HepG2 (cell line): ENCODE measurements around the gene NUTF2. TPM values are rescaled to one million over a fixed set of nuclear protein-coding genes. Genes with fewer than 3 reads are reported as not detected.

Experiments used
- ATAC-seq: fragments of 200-7000 bp; cut with Tn5 transposase; 3 replicates; pipeline ENCODE4 v1.9.1; 2020; ENCODE audit warnings: mild to moderate bottlenecking, moderate library complexity
- BruUV-seq: library from RNA; stranded (reverse); fragments of 400-500 nt; replicated peaks from 2 replicates; lab custom pipeline; 2021; lab: Mats Ljungman, UMichigan
- CTCF ChIA-PET: fragments of 300-600 bp; formaldehyde crosslinking; extraction: SDS; loops from one replicate; lab custom pipeline; 2021; ENCODE audit warnings: low total read pairs, inconsistent platforms, low intra/inter-chr PET ratio; lab: Yijun Ruan, JAX
- POLR2A ChIA-PET: fragments of 350-600 bp; sonication (Branson Sonifier 250); formaldehyde crosslinking; loops from one replicate; lab custom pipeline; 2020; ENCODE audit warnings: antibody characterized with exemption, inconsistent platforms; lab: Yijun Ruan, JAX
- DNase-seq: peaks from one replicate; pipeline ENCODE4 v3.0.0-alpha.2; 2015; ENCODE audit warnings: low spot score
- FAIRE-seq: peaks from 3 replicates; lab custom pipeline; 2011; peaks lifted over from hg19 to GRCh38; lab: Jason Lieb, UNC
- H2AFZ ChIP-seq: one replicate; pipeline ENCODE4 v1.6.1; 2011; ENCODE audit warnings: low read length, inconsistent platforms
- H3K27ac ChIP-seq: fragments of 300-600 bp; 3 replicates; pipeline ENCODE4 v1.8.0; 2011; ENCODE audit warnings: mixed run types, mild to moderate bottlenecking, mixed read lengths, low read length, inconsistent platforms; ENCODE audit not compliant: insufficient read depth; ENCODE audit errors: extremely low read length
- H3K27me3 ChIP-seq, 2 experiments: fragments of 200-600 bp in 1 of 2; 2 replicates in 1 of 2; 3 replicates in 1 of 2; pipeline versions ENCODE4 v1.6.0 to v1.8.0; 2011; ENCODE audit warnings: low read length in 2 of 2, mild to moderate bottlenecking in 2 of 2, moderate library complexity in 2 of 2, inconsistent platforms in 1 of 2; ENCODE audit not compliant: insufficient read depth in 2 of 2, control insufficient read depth in 1 of 2
- H3K36me3 ChIP-seq, 2 experiments: fragments of 200-600 bp in 1 of 2; replicated peaks in 1 of 2; 2 replicates in 1 of 2; 3 replicates in 1 of 2; pipeline versions ENCODE4 v1.5.1 to v1.8.0; 2011; ENCODE audit warnings: low read length in 2 of 2, inconsistent platforms in 1 of 2; ENCODE audit not compliant: insufficient read depth in 2 of 2, control insufficient read depth in 1 of 2
- H3K4me1 ChIP-seq: 2 replicates; pipeline ENCODE4 v1.5.1; 2012; ENCODE audit warnings: low read length, inconsistent platforms; ENCODE audit not compliant: insufficient read depth
- H3K4me2 ChIP-seq: 2 replicates; pipeline ENCODE4 v1.6.0; 2011; ENCODE audit warnings: low read depth, low read length, inconsistent platforms
- H3K4me3 ChIP-seq, 3 experiments: fragments of 200-600 bp in 1 of 3; sonication (generic), shearing (Covaris generic) in 1 of 3; replicated peaks in 1 of 3; 2 replicates each; pipeline ENCODE4 v1.5.1; 2011 to 2016; ENCODE audit warnings: low read length in 3 of 3, inconsistent platforms in 2 of 3, low read depth in 2 of 3, mild to moderate bottlenecking in 2 of 3, control low read depth in 1 of 3, mixed read lengths in 1 of 3; ENCODE audit not compliant: insufficient read depth in 1 of 3
- H3K79me2 ChIP-seq: one replicate; pipeline ENCODE4 v1.6.1; 2011; ENCODE audit warnings: low read length, inconsistent platforms; ENCODE audit not compliant: insufficient read depth
- H3K9ac ChIP-seq: 2 replicates; pipeline ENCODE4 v1.6.0; 2011; ENCODE audit warnings: mild to moderate bottlenecking, low read depth, low read length, inconsistent platforms; ENCODE audit not compliant: insufficient read depth
- H3K9me3 ChIP-seq: 2 replicates; pipeline ENCODE4 v1.5.1; 2012; ENCODE audit warnings: mild to moderate bottlenecking, low read length
- H4K20me1 ChIP-seq: 2 replicates; pipeline ENCODE4 v1.6.0; 2011; ENCODE audit warnings: inconsistent platforms, mild to moderate bottlenecking, low read length, moderate library complexity; ENCODE audit not compliant: insufficient read depth
- CCAR2 ChIP-seq: fragments of 200-400 bp; formaldehyde crosslinking; optimal IDR thresholded peaks from 2 replicates; pipeline ENCODE3; 2018; ENCODE audit warnings: low read depth, mild to moderate bottlenecking, low read length, moderate library complexity
- CREBL2 ChIP-seq: sonication (generic); formaldehyde crosslinking; IDR thresholded peaks from 2 replicates; pipeline ENCODE4 v1.8.1; 2023; ENCODE audit warnings: missing genetic modification reagents, mild to moderate bottlenecking, borderline replicate concordance
- CTCF ChIP-seq: sonication (generic); formaldehyde crosslinking; IDR thresholded peaks from 2 replicates; pipeline ENCODE4 v1.5.0; 2020; ENCODE audit warnings: mild to moderate bottlenecking, missing genetic modification reagents, moderate library complexity
- HNF4A ChIP-seq: sonication (generic); formaldehyde crosslinking; IDR thresholded peaks from 2 replicates; pipeline ENCODE4 v1.4.0; 2020; ENCODE audit warnings: missing genetic modification reagents
- RBM22 ChIP-seq: fragments of 200-400 bp; formaldehyde crosslinking; optimal IDR thresholded peaks from 2 replicates; pipeline ENCODE3; 2017; ENCODE audit warnings: mild to moderate bottlenecking, low read length, moderate library complexity
- TBL1XR1 ChIP-seq: fragments of 150-350 bp; IDR thresholded peaks from 2 replicates; pipeline ENCODE4 v1.6.1; 2014; ENCODE audit warnings: borderline replicate concordance, low read length; ENCODE audit not compliant: partially characterized antibody
- THAP7 ChIP-seq: sonication (generic); formaldehyde crosslinking; IDR thresholded peaks from 2 replicates; pipeline ENCODE4 v1.8.1; 2023; ENCODE audit warnings: mild to moderate bottlenecking, missing genetic modification reagents
- ZBTB10 ChIP-seq: sonication (generic); formaldehyde crosslinking; IDR thresholded peaks from 2 replicates; pipeline ENCODE4 v1.4.0; 2020; ENCODE audit warnings: missing genetic modification reagents, borderline replicate concordance
- ZFP41 ChIP-seq: sonication (generic); formaldehyde crosslinking; IDR thresholded peaks from 2 replicates; pipeline ENCODE4 v1.4.0; 2020; ENCODE audit warnings: mild to moderate bottlenecking, missing genetic modification reagents, borderline replicate concordance
- ZNF710 ChIP-seq: sonication (generic); formaldehyde crosslinking; IDR thresholded peaks from 2 replicates; pipeline ENCODE4 v1.5.0; 2020; ENCODE audit warnings: mild to moderate bottlenecking, missing genetic modification reagents, borderline replicate concordance
- ZNF83 ChIP-seq: sonication (generic); formaldehyde crosslinking; IDR thresholded peaks from 2 replicates; pipeline ENCODE4 v1.4.0; 2020; ENCODE audit warnings: missing genetic modification reagents, mild to moderate bottlenecking, borderline replicate concordance
- ZNF839 ChIP-seq: sonication (generic); formaldehyde crosslinking; IDR thresholded peaks from 2 replicates; pipeline ENCODE4 v1.4.0; 2020; ENCODE audit warnings: missing genetic modification reagents, mild to moderate bottlenecking, borderline replicate concordance
- WGBS: methylation state at CpG from one replicate; pipeline ENCODE4 v1.1.6; 2017; ENCODE audit warnings: low lambda C conversion rate; 5-methylcytosine and 5-hydroxymethylcytosine counted together
- in situ Hi-C: cut with HindIII; loops from 2 replicates; pipeline ENCODE4 v1.10.0; 2017; ENCODE audit warnings: low pct_unique_long_range_greater_than_20kb; ENCODE audit not compliant: extremely low pct_ligation_motif_present
- intact Hi-C: fragments of 100-400 bp; cut with micrococcal nuclease; formaldehyde crosslinking; loops from one replicate; pipeline ENCODE4 v1.10.0; 2022; ENCODE audit not compliant: unreplicated experiment
- polyA plus RNA-seq, 8 experiments: library from polyadenylated mRNA; depleted of rRNA in 3 of 8; stranded (reverse) in 7 of 8; unstranded in 1 of 8; fragments of >200 nt; fragmentation: Illumina TruSeq in 4 of 8; extraction: Trizol in 4 of 8; gene quantifications; 2 replicates each; pipeline versions ENCODE4 v1.2.1 to v1.2.3, GENCODE V29; 2011 to 2016; ENCODE audit warnings: low read depth in 4 of 8, missing spikeins in 1 of 8, mixed read lengths in 1 of 8; ENCODE audit not compliant: insufficient read depth in 1 of 8
- total RNA-seq, 5 experiments: library from RNA; depleted of rRNA; stranded (reverse); fragments of >200 nt; fragmentation: Illumina TruSeq; extraction: Trizol; gene quantifications; 2 replicates each; pipeline ENCODE4 v1.2.3, GENCODE V29; 2016; ENCODE audit warnings: low read depth in 1 of 5

NUTF2 gene
- total and polyA plus RNA-seq, 2 of the 13 experiments (the other 11 are each of a cell fraction or from before 2014, with no cell fraction given), result 168 to 214 TPM

- no peak for TF ChIP-seq ZBTB10 (CRISPR knock-in tag)
Observed at GRCh38 chr16:67902831-67903230, 56.1 kb downstream of the NUTF2 start (continued).

- Histone ChIP-seq H3K4me2 (no peak overlapping the region), H3K4me3 (no peak overlapping the region), H3K9ac (peak overlapping the region; percentile 15; the same call in 1 of the 2 replicates), H3K36me3 (peaks cover 11 to 37% of the 10 kb centered on the region in 2 experiments), H4K20me1 (peaks cover under 1% of the 10 kb centered on the region; the same call in 1 of the 2 replicates), H2AFZ (no peak overlapping the region), H3K27ac (peak overlapping the region; percentile 20), H3K27me3 (no peaks in the 10 kb centered on the region), H3K79me2 (no peaks in the 10 kb centered on the region), H3K4me1 (peaks cover 15% of the 10 kb centered on the region), H3K9me3 (no peaks in the 10 kb centered on the region)
- FAIRE-seq, result peak; percentile 71
- peak; percentile 83 for ATAC-seq
- ChIA-PET POLR2A (interaction anchor here (1.1 kb wide), 1 partner anchor 181 kb away, joined by 3 read pairs; no protein-coding TSS in a partner anchor), CTCF (no interaction called here)
- DNase-seq, result peak; percentile 48
- 67% methylated on average over 11 of the region's 11 CpGs for WGBS
- BruUV-seq, result no TSS peak
- intact Hi-C loops (no loop called here), in situ Hi-C loops (no loop called here)
- TF ChIP-seq CREBL2, result no peak
- TF ChIP-seq CCAR2, result no peak
- TF ChIP-seq ZNF710 (CRISPR knock-in tag), result no peak
- 0 out of 2 replicates have a peak, but pooled peaks have one; percentile 32 for TF ChIP-seq THAP7
- peak; percentile 67 for TF ChIP-seq CTCF (CRISPR knock-in tag)
- TF ChIP-seq HNF4A (CRISPR knock-in tag), result peak; percentile 48; the same call in 1 of the 2 replicates
- 0 out of 2 replicates have a peak, but pooled peaks have one; percentile 45 for TF ChIP-seq ZNF839
- peak; percentile 25 for TF ChIP-seq RBM22
- TF ChIP-seq ZNF83 (CRISPR knock-in tag), result 0 out of 2 replicates have a peak, but pooled peaks have one; percentile 42
- TF ChIP-seq ZFP41 (CRISPR knock-in tag), result 0 out of 2 replicates have a peak, but pooled peaks have one; percentile 52
- TF ChIP-seq TBL1XR1, result no peak
Observed at GRCh38 chr16:67907397-67908180, 60.9 kb downstream of the NUTF2 start.
